ENCODE results near the gene MRM1. TPM values are rescaled to one million over a fixed set of nuclear protein-coding genes. Genes with fewer than 3 reads are reported as not detected.
A peak's percentile ranks its signal among the peaks of the same experiment; 100 is the strongest.

MRM1 gene
- total and polyA plus RNA-seq, 9 donors, result 2.7 to 8.1 (median 6.6) TPM

GRCh38 chr17:36625188-36625587, 23.8 kb downstream of the MRM1 start:
- intact Hi-C loops (cut with DNase I), result loop anchor here in 2 of 4 donors (5.0 to 10.0 kb wide), 3 partner anchors 422 to 620 kb away; no protein-coding TSS in a partner anchor

GRCh38 chr17:36627101-36627500, 25.7 kb downstream of the MRM1 start:
- no peaks in the 10 kb centered on the region for H3K4me1 ChIP-seq (ENCODE audit: insufficient read depth)
- WGBS, 3 donors, result 69 to 76% (median 74%) methylated on average over 12 of the region's 12 CpGs
- H3K27ac ChIP-seq, result no peak overlapping the region
- no peaks in the 10 kb centered on the region for H3K27me3 ChIP-seq
- H3K4me3 ChIP-seq, result no peak overlapping the region
- no peak for DNase-seq
- no peaks in the 10 kb centered on the region for H3K36me3 ChIP-seq
- intact Hi-C loops (cut with DNase I), result loop anchor here in 2 of 4 donors (5.0 to 10.0 kb wide), 3 partner anchors 420 to 618 kb away; no protein-coding TSS in a partner anchor
- no peaks in the 10 kb centered on the region for H3K9me3 ChIP-seq
- no peak for TF ChIP-seq EP300 (IDR thresholded peaks at IDR 0.05)
- TF ChIP-seq POLR2A (IDR thresholded peaks at IDR 0.05), result no peak
- no peak for TF ChIP-seq CTCF (IDR thresholded peaks at IDR 0.05)

More at GRCh38 chr17:36625188-36625587, 23.8 kb downstream of the MRM1 start:
- 78 to 88% (median 83%) methylated on average over 7 of the region's 7 CpGs for WGBS, 3 donors
- DNase-seq, result no peak
- no peaks in the 10 kb centered on the region for H3K4me1 ChIP-seq (ENCODE audit: insufficient read depth)
- no peak overlapping the region for H3K4me3 ChIP-seq
- H3K27me3 ChIP-seq, result no peaks in the 10 kb centered on the region
- H3K27ac ChIP-seq, result no peak overlapping the region
- H3K9me3 ChIP-seq, result no peaks in the 10 kb centered on the region
- no peak for TF ChIP-seq POLR2A (IDR thresholded peaks at IDR 0.05)
- TF ChIP-seq EP300 (IDR thresholded peaks at IDR 0.05), result no peak
- no peak for TF ChIP-seq CTCF (IDR thresholded peaks at IDR 0.05)
- H3K36me3 ChIP-seq, result no peaks in the 10 kb centered on the region

- H3K4me1 ChIP-seq (ENCODE audit: insufficient read depth), result no peaks in the 10 kb centered on the region
- no peaks in the 10 kb centered on the region for H3K36me3 ChIP-seq
- TF ChIP-seq POLR2A (IDR thresholded peaks at IDR 0.05) (no peak), EP300 (IDR thresholded peaks at IDR 0.05) (no peak), CTCF (IDR thresholded peaks at IDR 0.05) (no peak)
- H3K9me3 ChIP-seq, result no peaks in the 10 kb centered on the region
- intact Hi-C loops (cut with DNase I), result loop anchor here in 2 of 4 donors (5.0 to 10.0 kb wide), 3 partner anchors 419 to 616 kb away; no protein-coding TSS in a partner anchor
- H3K27ac ChIP-seq, result no peak overlapping the region
- H3K4me3 ChIP-seq, result no peak overlapping the region
- no peaks in the 10 kb centered on the region for H3K27me3 ChIP-seq
- no peak for DNase-seq
- 89 to 94% (median 93%) methylated on average over 2 of the region's 2 CpGs for WGBS, 3 donors
Observed at GRCh38 chr17:36628576-36628975, 27.2 kb downstream of the MRM1 start.

- Histone ChIP-seq H3K4me3 (no peak overlapping the region), H3K27ac (no peak overlapping the region), H3K9me3 (no peaks in the 10 kb centered on the region), H3K27me3 (no peaks in the 10 kb centered on the region), H3K36me3 (no peaks in the 10 kb centered on the region), H3K4me1 (ENCODE audit: insufficient read depth) (no peaks in the 10 kb centered on the region)
- DNase-seq, result peak; percentile 51 to 83 (median 79)
- 15 to 20% (median 16%) methylated on average over 13 to 14 of the region's 14 CpGs for WGBS, 3 donors
- intact Hi-C loops (cut with DNase I), result loop anchor here in 2 of 4 donors (5.0 to 10.0 kb wide), 3 partner anchors 418 to 615 kb away; no protein-coding TSS in a partner anchor
- TF ChIP-seq CTCF (IDR thresholded peaks at IDR 0.05) (peak; percentile 82 to 87 (median 84)), POLR2A (IDR thresholded peaks at IDR 0.05) (no peak)
Observed at GRCh38 chr17:36629252-36629847, 28.0 kb downstream of the MRM1 start.

Measured in ovary (tissue), 9 donors.